HG03565 (cell line): Measurements from ENCODE around the gene PDCD6IP.
"Not testable (repeated sequence)": the region's sequence is repeated elsewhere in the genome, so short reads cannot be mapped to it uniquely, and the experiment has no call there.

Experiments used
- ATAC-seq: cut with Tn5 transposase; IDR thresholded peaks from one replicate; pipeline ENCODE4 v1.9.1; 2021; ENCODE audit warnings: mild to moderate bottlenecking, moderate library complexity; ENCODE audit not compliant: unreplicated experiment

PDCD6IP gene, protein sequence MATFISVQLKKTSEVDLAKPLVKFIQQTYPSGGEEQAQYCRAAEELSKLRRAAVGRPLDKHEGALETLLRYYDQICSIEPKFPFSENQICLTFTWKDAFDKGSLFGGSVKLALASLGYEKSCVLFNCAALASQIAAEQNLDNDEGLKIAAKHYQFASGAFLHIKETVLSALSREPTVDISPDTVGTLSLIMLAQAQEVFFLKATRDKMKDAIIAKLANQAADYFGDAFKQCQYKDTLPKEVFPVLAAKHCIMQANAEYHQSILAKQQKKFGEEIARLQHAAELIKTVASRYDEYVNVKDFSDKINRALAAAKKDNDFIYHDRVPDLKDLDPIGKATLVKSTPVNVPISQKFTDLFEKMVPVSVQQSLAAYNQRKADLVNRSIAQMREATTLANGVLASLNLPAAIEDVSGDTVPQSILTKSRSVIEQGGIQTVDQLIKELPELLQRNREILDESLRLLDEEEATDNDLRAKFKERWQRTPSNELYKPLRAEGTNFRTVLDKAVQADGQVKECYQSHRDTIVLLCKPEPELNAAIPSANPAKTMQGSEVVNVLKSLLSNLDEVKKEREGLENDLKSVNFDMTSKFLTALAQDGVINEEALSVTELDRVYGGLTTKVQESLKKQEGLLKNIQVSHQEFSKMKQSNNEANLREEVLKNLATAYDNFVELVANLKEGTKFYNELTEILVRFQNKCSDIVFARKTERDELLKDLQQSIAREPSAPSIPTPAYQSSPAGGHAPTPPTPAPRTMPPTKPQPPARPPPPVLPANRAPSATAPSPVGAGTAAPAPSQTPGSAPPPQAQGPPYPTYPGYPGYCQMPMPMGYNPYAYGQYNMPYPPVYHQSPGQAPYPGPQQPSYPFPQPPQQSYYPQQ

DNA sequence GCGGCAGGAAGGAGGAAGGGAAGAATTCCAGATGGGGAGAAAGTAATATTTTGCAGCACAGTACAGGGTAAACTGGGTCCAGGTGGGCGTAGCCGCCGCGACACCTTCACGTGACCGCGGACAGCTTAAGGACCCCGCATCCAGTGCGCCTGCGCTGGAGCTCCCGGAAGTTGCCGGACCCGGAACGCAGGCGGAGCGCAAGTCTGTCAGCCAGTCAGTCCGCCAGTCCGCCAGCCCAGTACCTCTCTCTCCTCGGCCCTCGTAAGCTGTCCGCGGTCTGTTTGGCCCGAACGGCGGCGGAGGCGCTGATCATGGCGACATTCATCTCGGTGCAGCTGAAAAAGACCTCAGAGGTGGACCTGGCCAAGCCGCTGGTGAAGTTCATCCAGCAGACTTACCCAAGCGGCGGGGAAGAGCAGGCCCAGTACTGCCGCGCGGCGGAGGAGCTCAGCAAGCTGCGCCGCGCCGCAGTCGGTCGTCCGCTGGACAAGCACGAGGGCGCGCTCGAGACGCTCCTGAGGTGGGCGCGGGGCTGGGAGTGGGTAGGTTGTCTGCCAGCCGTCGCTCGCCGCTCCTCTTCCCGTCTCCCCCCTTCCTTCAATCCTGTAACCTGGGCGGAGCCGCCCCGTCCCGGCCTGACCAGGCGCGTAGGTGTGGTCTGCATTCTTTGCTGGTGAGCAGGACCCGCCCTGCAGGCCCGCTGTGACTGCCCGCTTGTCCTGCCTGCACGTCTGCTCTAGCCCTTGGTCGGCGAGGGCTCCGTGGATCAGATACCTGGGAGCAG lies at the start of gene PDCD6IP:
PDCD6IP (plus strand) TSS at position 213 of the 784 bp plus-strand sequence; CDS start at position 312, 99 bp downstream.
- ATAC-seq = peak; percentile 71

DNA sequence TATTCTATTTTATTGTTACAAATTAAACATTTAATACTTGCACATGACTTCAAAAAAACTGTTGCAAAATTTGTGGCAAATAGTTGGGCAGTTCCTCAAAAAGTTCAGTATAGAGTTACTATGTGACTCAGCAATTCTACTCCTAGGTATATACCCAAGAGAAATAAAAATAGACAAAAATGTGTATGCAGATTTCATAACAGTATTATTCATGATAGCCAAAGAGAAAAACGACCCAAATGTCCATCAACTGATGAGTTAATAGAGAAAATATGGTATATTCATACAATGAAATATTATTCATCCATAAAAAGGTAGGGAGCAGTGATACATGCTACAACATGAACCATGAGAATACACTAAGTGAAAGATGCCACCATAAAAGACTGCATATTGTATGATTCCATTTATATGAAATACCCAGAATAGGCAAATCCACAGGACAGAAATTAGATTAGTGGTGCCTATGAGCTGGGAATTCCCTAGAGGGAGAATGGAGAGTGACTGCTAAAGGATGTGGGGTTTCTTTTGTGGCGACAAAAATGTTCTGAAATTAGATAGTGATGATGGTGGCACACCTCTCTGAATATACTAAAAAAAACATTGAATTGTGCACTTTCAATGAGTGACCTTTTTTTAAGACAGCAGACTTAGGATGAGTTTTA lies 48.8 kb upstream of the PDCD6IP start:
- ATAC-seq = no peak

DNA sequence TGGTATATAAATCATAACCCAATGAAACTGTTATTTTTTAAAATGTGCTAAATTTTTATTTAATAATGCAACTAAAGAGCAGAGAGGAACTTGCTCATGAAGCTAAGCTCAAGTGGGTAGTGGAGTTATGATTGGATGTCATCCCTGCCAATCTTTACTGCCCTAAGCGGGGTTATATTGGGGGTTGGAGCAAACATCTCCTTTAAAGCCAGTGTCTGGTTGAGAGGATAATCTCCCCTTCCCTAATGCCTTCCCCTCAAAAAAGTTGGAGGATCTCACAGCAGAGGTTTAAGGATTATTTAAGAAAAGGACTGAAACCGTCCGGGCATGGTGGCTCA lies 48.2 kb upstream of the PDCD6IP start:
- no peak for ATAC-seq

GRCh38 chr3:33751336-33751735 lies 47.1 kb upstream of the PDCD6IP start:
- ATAC-seq = no peak

DNA sequence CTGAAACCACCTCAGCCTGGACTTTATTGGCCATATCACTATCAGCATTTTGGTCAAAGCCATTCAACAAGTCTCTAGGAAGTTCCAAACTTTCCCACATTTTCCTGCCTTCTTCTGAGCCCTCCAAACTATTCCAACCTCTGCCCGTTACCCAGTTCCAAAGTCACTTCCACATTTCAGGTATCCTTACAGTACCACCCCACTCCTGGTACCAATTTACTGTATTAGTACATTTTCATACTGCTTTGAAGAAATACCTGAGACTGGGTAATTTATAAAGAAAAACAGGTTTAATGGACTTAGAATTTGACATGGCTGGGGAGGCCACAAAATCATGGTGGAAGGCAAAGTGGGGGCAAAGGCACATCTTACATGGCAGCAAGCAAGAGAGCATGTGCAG lies 44.0 kb upstream of the PDCD6IP start:
- not testable (repeated sequence) for ATAC-seq

DNA sequence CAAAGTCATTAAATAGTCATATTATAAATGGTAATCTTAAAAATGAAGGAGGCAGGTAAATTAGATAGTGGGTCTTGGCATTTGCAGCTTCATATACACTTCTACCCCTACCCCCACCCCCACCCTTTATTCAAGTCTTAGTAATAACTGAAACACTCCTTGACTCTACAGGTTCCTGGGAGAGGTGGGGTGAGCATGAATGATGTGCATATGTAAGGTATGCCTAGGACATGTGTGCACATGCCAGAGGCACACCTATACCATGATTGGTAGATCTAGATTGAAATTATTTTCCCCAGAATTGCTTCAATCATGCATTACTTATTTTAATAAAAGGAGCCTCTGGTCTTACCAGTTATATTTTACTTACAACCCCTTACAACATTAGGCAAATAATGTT lies 40.1 kb upstream of the PDCD6IP start:
- no peak for ATAC-seq

GRCh38 chr3:33758864-33759263 lies 39.6 kb upstream of the PDCD6IP start:
- no peak for ATAC-seq

DNA sequence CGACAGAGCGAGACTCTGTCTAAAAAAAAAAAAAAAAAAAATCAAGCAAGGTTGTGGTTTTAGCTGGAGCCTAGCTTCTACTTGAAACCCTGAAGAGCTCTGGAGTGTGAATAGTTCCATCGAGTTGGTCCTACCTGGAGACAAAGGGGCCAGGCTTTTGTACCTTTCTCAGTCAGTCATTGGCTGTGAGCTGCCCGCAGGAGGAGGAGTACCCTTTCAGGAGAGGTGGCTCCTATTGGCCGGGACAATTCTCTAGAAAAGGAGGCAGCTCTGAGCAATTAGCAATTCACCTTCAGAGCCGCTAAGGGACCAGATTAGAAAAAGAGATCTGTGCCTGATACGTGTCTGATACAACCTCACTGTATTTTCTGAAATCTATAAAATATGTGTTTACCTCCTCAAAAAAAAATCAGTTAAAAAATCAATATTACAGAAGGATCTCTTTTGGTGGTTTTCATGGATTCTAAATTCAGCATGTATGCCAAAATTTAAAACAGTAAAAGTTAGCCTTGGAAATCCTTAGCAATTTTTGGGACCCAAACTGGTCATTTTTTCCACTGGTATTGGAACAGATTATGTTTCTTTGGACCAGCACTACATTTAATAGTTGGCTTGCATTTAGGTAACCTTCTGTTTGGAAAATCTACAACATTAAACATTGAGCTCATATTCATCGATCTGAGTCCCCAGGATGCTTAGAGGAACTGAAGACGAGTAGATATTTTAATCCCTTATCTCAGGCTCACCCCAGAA lies 29.7 kb upstream of the PDCD6IP start:
- ATAC-seq = no peak

DNA sequence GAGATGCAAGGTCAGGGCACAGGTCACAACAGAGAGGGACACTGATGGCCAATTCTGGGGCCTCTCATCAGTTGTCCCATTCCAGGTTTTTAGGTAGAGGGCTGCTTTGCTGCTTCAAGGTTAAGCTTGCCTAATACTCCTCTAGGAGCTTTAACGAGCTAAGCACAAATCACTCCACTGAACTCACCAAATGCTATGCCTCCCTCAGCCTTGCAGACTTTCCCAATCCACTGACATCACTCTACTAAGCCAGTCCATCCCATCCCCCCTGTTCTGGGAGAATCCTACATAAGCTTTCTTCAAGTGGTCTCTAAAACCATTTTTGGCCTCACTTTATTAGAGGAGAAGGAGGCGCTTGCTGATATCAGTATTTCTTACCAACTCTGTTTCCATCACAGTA lies 24.8 kb upstream of the PDCD6IP start:
- ATAC-seq = no peak

DNA sequence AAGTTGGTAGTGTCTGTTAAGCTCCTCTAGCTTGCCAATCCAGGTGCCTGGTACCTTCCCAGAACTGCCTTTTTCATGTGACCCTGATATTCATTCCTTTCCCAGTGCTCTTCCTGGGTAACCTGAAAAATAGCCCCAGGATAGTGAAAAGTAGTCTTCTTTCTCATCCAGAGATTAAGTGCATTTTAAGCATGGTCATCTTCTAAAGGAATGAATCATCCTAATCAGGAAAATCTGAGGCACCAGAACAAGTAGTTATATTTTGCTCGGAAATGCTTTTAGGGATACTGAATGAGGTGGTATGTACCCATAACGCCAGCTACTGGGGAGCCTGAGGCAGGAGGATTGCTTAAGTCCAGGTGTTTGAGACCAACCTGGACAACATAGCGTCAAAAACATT lies 23.1 kb upstream of the PDCD6IP start:
- no peak for ATAC-seq

DNA sequence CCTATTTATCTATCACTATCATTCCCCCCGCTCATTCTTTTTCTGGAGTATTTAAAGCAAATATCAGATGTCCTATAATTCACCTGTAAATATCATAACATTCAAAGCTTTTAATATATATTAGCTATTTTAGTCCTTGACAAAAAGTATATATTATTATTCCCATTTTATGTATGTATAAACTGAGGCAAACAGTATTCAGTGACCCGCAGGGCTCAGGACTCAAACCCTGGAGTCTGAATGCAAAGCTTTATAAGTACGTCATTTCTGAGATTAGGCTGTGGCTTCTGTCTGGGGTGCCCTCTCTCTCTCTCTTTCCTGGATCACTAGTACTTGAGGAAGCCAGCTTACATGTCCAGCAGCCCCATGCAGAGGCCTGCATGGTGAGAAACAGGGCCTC lies 20.4 kb upstream of the PDCD6IP start:
- ATAC-seq = no peak

DNA sequence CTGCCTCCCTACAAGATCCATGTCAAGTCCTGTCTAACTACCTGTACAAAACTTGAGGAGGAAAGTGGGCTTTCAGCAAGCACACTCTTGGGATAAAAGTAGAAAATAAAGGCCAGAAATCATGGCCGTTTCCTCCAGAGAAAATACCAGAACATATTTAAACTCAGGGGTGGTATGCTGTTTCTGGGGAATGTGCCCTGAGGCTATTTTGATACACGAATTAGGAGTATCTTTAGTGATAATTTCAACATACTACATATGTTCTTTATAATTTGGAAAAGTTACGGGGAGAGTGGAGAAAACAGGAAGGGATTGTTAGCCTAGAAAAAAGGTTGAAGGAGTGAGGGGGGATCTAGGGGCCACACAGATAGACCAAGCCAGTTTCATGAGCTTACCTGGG lies 18.7 kb upstream of the PDCD6IP start:
- no peak for ATAC-seq

DNA sequence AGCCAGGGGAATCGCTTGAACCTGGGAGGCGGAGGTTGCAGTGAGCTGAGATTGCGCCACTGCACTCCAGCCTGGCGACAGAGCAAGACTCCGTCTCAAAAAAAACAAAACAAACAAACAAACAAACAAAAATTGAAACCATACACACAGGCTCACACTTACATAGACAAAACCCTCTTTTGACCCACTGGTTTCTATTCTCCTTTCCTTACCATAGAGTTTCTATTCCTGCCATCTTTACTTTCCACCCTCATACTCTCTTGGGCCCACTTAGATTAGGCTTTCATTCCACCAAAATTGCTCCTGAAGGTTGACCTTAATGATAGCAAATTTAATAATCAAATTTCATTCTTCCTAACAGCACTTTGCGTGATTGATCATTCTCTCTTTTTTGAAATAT lies 17.0 kb upstream of the PDCD6IP start:
- not testable (repeated sequence) for ATAC-seq

- ATAC-seq = no peak
Measured at GRCh38 chr3:33786565-33787327, 11.7 kb upstream of the PDCD6IP start.

DNA sequence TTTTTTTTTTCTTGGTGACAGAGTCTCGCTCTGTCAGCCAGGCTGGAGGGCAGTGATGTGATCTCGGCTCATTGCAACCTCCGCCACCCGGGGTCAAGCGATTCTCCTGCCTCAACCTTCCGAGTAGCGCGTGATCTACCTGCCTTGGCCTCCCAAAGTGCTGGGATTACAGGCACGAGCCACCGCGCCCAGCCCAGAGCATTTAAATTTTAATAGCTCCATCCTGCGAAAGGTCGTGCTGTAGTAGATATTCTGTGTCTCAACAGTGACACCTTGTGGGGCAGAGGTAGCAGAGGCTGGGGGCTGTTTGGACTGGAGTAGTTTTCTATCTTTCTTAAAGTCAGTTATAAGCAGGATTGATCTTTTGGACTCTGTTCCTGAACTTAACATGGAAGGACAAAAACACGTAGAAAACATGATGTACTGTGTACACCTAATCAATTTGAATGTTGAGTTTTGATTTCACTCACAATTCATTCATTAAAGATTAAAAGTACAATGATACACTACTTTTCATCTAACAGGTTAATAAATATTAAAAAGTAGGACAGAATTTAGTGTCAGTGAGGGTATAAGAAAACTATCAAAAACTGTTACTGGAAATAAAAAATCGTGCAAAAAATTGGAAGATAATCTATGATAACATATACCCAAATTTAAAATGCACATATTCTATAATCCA lies 11.0 kb upstream of the PDCD6IP start:
- ATAC-seq = peak; percentile 77

DNA sequence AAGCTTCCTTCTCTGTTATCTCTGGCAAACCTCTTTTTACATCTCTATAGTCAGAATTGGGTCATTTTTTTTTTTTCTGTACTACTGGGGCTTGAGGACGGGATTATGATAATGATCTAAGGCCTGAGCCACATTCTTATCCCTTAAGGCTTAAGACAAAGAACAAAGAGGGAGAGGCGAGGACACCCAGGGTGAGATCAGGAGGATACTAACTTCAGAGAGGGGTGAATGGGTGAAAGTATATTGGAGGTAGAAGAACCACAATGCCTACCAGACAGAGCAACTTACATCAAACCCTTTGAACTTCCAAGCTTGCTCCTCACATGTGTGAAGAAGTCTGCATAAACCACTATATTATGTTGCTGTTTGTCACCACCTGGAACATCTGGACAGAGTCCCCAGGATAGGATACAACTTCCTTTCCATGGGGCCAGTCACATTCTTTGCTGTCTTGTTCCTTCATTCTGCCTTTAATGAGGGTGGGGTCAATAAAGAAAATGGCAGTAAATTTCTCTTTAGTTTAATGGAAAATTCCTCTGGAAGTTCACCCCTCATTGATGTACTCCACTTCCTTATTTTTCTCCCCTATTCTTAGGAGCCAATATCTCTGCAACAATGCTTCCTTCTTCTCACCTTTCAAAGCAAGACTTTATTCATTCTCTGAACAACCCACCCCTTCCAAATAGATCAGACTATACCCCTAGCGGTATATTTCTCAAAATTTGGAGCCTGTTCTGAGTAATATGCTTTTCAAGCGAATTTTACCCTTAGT lies 9.1 kb upstream of the PDCD6IP start:
- ATAC-seq = no peak

DNA sequence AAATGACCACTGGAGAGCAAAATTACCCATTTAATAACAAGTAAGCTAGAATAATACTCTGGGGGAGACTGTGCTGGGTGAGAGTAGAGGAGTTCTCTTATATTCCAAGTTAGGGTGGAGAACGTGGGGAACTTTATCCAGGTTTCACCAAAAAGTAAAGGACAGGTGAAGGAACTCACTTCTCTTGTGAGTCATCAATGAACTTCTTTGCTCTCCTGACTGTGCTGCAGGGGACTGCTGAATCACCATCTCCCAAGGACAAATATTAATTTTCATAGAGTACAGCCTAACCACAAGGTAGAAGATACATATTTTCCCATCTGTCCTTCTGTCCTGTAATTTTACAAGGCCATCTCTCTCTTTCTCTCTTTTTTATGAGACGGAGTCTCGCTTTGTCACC lies 8.3 kb upstream of the PDCD6IP start:
- no peak for ATAC-seq
